Measurements from ENCODE around the gene MGAT1. TPM values are rescaled to one million over a fixed set of nuclear protein-coding genes. Genes with fewer than 3 reads are reported as not detected.
A peak's percentile ranks its signal among the peaks of the same experiment; 100 is the strongest.

MGAT1 gene
- total and polyA plus RNA-seq, 9 donors = 52.1 to 100 (median 82.4) TPM

DNA sequence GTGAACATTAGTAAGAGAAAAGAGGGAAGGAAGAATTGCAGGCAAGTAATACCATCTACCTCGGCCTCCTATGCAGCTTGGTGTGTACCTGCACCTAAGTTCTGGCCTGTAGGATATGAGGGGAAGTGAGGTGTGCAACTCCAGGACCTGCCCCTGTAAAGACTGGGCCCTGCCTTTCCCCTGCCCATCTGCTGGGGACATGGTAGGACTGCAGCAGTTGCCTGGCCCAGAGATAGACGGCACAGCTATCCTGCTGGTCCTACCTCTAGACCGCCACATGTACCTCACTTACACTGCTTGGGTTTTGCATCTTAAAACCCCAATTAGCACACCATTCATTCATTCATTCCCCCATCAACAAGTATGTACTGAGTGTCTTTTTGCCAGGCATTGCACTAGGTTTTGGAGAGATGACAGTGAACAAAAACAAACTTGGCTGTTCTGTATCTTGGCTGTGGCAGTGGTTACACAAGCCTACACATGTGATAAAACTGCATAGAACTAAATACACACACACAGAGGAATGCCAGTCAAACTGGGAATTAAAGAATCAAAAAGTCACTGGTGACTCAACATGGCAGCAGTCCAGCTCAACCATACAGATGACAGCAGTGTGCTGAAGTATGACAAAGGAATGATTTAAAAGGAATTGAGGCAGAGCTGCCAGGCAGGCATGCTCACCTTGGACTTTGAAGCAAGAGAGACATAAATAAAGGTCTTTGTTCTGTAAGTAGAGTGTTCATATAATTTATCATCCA, 23.3 kb upstream of the MGAT1 start:
- peak; percentile 16 for DNase-seq
- peaks cover 7% of the 10 kb centered on the region for H3K36me3 ChIP-seq (ENCODE audit: control insufficient read depth, insufficient read depth, low read length)
- H3K27ac ChIP-seq (ENCODE audit: low read length) = peak overlapping the region; percentile 70
- H3K4me3 ChIP-seq (ENCODE audit: low read length) = no peak overlapping the region
- WGBS (ENCODE audit: insufficient coverage) = 95% methylated on average over 2 of the region's 3 CpGs
- peaks cover 39% of the 10 kb centered on the region for H3K4me1 ChIP-seq (ENCODE audit: control insufficient read depth, insufficient read depth, low read length)
- peaks cover 12% of the 10 kb centered on the region for H3K9me3 ChIP-seq (replicated peaks; ENCODE audit: control insufficient read depth, low read depth, low read length)
- no peaks in the 10 kb centered on the region for H3K27me3 ChIP-seq (ENCODE audit: control insufficient read depth, insufficient read depth, low read length)

DNA sequence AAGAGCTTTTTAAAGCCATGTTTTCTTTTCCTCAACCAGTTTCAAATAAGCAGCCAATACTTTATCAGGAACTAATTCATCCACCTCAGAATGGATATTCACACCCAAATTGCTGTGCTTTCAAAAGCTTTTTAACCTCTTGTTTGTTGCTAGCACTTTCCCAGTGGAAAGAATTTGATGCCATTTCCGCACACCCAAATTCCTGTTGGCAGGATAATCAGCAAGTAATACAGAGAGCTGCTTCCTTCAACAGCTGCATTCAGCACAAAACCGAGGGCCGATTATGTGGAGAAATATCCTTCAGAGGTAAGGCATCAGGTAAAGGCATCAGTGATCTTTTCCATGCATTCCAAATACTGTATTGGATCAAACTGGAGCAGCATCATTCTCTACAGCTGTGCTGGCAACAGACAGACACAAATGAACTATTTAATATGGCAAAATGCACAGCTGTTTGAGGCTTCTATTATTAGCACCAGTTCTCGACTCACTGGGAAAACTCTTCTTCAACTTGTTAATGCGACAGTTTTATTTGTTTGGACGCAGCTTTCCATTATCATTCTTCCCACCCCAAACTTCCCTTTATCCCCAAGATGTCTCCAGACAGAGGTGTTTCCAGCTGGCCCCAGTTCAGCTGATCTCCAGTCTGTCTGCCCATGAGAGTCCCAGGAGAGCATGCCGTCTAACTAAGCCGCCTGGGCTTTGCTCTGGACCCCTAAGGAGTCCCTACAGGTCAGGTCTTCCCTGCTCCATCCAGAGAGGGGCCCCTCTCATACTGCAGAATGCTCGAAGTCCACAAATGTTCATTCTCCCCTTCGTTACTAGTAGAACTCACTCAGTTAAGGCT, 22.2 kb upstream of the MGAT1 start:
- H3K36me3 ChIP-seq (ENCODE audit: control insufficient read depth, insufficient read depth, low read length) = peaks cover 4% of the 10 kb centered on the region
- no peaks in the 10 kb centered on the region for H3K27me3 ChIP-seq (ENCODE audit: control insufficient read depth, insufficient read depth, low read length)
- peak; percentile 88 for DNase-seq
- no peak overlapping the region for H3K4me3 ChIP-seq (ENCODE audit: low read length)
- peaks cover 40% of the 10 kb centered on the region for H3K4me1 ChIP-seq (ENCODE audit: control insufficient read depth, insufficient read depth, low read length)
- 14% methylated on average over 7 of the region's 10 CpGs for WGBS (ENCODE audit: insufficient coverage)
- H3K9me3 ChIP-seq (replicated peaks; ENCODE audit: control insufficient read depth, low read depth, low read length) = peaks cover 9% of the 10 kb centered on the region
- peak overlapping the region; percentile 73 for H3K27ac ChIP-seq (ENCODE audit: low read length)

DNA sequence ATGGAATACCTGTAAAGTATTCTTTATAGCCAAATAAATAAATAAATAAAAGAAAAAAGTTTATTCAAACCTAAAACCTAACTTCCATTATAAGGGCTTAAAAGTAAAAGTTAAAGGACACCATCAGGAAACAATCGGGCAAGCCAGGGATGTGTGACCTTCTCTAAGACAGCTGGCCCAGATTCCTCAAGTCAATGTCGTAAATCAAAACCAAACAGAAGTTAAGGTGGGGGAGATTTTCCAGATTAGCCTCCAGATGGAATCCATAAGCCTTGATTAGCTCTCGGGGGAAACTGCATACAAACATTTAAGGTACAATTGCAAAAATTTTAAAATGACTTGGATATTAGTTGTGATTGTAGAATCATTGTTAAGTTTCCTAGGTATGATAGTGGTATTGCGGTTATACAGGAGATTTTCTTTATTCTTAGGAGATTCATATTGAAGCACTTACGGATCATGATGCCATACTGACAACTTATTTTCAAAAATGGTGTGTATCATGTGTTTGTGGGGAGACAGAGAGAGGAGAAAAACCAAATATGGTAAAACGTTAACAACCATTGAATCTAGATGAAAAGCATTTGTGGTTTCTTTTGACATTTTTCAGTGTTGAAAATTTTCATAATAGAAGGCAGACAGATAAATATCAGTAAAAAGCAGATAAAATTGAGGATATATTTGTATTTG, 21.5 kb upstream of the MGAT1 start:
- Histone ChIP-seq H3K4me1 (ENCODE audit: control insufficient read depth, insufficient read depth, low read length) (peaks cover 36% of the 10 kb centered on the region), H3K27ac (ENCODE audit: low read length) (peak overlapping the region; percentile 73), H3K36me3 (ENCODE audit: control insufficient read depth, insufficient read depth, low read length) (no peaks in the 10 kb centered on the region), H3K27me3 (ENCODE audit: control insufficient read depth, insufficient read depth, low read length) (no peaks in the 10 kb centered on the region), H3K9me3 (replicated peaks; ENCODE audit: control insufficient read depth, low read depth, low read length) (peaks cover 3% of the 10 kb centered on the region), H3K4me3 (ENCODE audit: low read length) (no peak overlapping the region)
- DNase-seq = peak; percentile 22
- WGBS (ENCODE audit: insufficient coverage) = 50% methylated on average over 1 of the region's 6 CpGs

DNA sequence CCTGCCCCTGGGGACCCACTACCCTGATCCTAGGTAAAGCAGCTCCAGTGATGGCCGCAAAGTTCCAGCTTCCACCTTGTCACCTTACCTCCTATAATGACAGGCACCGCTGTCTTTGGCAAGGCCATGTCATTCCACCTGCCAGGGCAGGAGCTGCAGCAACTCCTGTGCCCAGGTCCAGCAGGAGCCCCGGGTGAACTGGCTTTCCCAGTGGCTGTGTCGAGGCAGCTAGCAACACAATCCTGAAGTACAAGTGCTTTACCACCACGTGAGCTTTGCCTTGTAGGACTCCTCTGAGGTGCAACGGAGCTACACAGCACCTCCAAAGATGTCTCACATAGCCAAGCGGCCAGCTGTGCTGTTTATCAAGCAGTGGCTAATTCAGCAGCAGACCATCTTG, 20.7 kb upstream of the MGAT1 start:
- Histone ChIP-seq H3K27ac (ENCODE audit: low read length) (no peak overlapping the region), H3K27me3 (ENCODE audit: control insufficient read depth, insufficient read depth, low read length) (no peaks in the 10 kb centered on the region), H3K4me1 (ENCODE audit: control insufficient read depth, insufficient read depth, low read length) (peaks cover 40% of the 10 kb centered on the region), H3K4me3 (ENCODE audit: low read length) (no peak overlapping the region), H3K36me3 (ENCODE audit: control insufficient read depth, insufficient read depth, low read length) (no peaks in the 10 kb centered on the region), H3K9me3 (replicated peaks; ENCODE audit: control insufficient read depth, low read depth, low read length) (no peaks in the 10 kb centered on the region)
- 66% methylated on average over 7 of the region's 7 CpGs for WGBS (ENCODE audit: insufficient coverage)
- no peak for DNase-seq

DNA sequence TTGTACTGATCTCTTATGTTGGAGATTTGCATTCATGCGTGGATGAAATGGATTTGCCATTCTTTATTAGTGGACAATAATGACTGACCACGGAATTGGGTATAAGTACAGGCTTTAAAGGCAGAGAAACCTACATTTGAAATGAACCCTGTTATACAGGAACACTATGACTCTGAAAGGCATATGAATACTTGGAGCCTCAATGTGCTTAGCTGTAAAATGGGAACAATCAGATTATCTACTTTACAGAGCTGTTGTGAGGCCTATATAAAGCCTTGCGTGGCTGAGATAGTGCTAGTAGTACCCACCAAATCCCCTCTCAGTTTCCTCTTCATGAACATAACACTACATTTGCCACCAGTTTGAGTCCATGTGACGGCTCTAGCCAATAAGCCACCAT, 18.9 kb upstream of the MGAT1 start:
- no peaks in the 10 kb centered on the region for H3K36me3 ChIP-seq (ENCODE audit: control insufficient read depth, insufficient read depth, low read length)
- H3K4me1 ChIP-seq (ENCODE audit: control insufficient read depth, insufficient read depth, low read length) = peaks cover 56% of the 10 kb centered on the region
- peak overlapping the region; percentile 38 for H3K27ac ChIP-seq (ENCODE audit: low read length)
- no peaks in the 10 kb centered on the region for H3K27me3 ChIP-seq (ENCODE audit: control insufficient read depth, insufficient read depth, low read length)
- no peaks in the 10 kb centered on the region for H3K9me3 ChIP-seq (replicated peaks; ENCODE audit: control insufficient read depth, low read depth, low read length)
- DNase-seq = no peak
- H3K4me3 ChIP-seq (ENCODE audit: low read length) = no peak overlapping the region
- no CpG with 5 or more reads among the region's 4 CpGs for WGBS (ENCODE audit: insufficient coverage)

DNA sequence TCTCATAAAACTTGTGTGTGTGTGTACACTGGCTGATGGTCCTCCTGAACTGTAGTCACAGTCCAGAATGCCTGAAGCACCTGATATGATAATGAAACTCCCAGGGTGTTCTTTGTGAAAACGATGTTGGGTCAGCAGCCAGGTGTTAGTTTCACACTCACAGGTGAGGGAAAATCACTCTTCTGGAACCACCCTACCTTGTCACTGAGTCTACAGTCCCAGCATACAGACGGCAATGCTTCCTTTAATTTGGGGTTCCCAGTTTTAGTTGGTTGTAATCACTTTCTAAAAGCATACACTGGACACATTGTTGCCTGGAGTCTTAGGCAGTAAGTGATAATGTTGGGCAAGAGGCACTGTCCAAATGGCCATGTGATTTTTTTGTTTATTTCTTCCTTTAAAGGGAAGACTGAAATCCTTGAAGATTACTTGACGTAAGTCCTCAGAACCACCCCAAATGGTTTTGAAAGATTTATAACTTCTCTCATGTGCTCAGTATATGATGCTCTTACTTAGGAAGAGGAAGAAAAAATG, 18.2 kb upstream of the MGAT1 start:
- H3K36me3 ChIP-seq (ENCODE audit: control insufficient read depth, insufficient read depth, low read length) = no peaks in the 10 kb centered on the region
- DNase-seq = peak; percentile 59
- no peak overlapping the region for H3K4me3 ChIP-seq (ENCODE audit: low read length)
- H3K9me3 ChIP-seq (replicated peaks; ENCODE audit: control insufficient read depth, low read depth, low read length) = no peaks in the 10 kb centered on the region
- H3K4me1 ChIP-seq (ENCODE audit: control insufficient read depth, insufficient read depth, low read length) = peaks cover 54% of the 10 kb centered on the region
- no CpG with 5 or more reads among the region's 3 CpGs for WGBS (ENCODE audit: insufficient coverage)
- peak overlapping the region; percentile 69 for H3K27ac ChIP-seq (ENCODE audit: low read length)
- no peaks in the 10 kb centered on the region for H3K27me3 ChIP-seq (ENCODE audit: control insufficient read depth, insufficient read depth, low read length)

DNA sequence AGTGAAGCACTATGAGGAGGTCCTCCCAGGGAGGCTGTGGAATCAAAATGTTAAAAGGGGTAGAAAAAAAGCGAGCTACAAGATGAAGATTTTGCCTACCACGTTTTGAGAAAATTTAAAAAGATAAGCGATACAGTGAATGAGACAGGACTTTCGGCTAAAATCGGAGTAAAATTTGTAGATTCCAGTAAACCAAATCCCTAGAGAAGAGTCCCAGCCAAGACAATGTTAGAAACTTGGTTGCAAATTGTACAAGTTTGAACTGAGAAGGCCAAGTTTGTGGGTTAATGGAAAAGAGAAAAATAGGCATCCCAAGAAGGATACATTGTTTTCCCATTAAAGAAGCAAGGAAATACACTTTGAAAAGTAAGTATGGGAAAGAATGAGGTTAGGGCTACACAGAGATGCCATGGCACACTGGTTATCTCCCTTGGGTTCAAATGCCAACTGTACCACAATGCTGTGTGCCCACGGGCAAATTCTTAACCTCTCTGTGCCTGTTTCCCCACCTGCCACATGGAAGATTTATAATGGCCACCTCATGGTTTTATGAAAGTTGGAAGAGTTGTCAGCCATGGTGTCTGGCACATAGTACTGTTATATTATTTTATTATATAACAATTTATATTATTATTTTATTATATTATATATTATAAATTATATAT, 16.2 kb upstream of the MGAT1 start:
- H3K4me1 ChIP-seq (ENCODE audit: control insufficient read depth, insufficient read depth, low read length) = peaks cover 48% of the 10 kb centered on the region
- H3K27ac ChIP-seq (ENCODE audit: low read length) = peak overlapping the region; percentile 57

DNA sequence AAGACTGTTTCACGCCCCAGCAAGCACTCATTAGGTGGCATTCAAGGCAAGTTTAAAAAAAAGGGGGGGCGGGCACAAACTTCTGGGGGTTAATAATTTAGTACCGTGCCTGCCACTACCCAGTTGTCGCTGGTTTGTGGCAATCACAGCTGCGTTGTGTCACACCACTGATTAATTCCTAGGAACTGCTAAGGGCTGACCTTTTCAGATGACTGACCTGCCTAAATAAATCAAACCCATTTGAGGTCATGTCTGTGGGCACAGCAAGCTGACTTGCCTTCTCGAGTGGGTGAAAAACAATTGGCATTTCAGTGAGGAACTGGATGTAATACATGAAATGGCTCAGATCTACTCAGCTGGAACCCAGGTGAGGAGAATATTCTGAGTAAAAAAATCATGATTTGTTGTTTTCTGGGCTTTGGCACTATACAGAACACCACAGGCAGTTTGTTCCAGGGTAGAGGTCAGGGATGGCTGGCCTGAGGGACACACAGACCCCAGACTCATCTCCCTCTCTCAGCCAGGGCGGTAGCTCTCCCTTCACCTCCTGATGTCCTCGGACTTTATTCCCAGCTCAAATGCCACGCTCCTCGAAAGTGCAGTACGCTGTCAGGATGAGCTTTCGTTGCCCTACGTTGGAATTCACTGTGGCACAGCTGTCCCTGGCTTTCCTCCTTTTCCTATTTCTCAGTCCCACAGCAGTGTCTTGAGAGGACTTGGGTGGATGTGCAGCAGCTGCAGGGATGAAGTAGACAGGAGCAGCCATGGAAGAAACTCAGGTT, 15.5 kb upstream of the MGAT1 start:
- no peaks in the 10 kb centered on the region for H3K9me3 ChIP-seq (replicated peaks; ENCODE audit: control insufficient read depth, low read depth, low read length)
- peak overlapping the region; percentile 88 for H3K27ac ChIP-seq (ENCODE audit: low read length)
- 40% methylated on average over 4 of the region's 13 CpGs for WGBS (ENCODE audit: insufficient coverage)
- no peak overlapping the region for H3K4me3 ChIP-seq (ENCODE audit: low read length)
- peaks cover 41% of the 10 kb centered on the region for H3K4me1 ChIP-seq (ENCODE audit: control insufficient read depth, insufficient read depth, low read length)
- H3K27me3 ChIP-seq (ENCODE audit: control insufficient read depth, insufficient read depth, low read length) = no peaks in the 10 kb centered on the region
- DNase-seq = no peak
- H3K36me3 ChIP-seq (ENCODE audit: control insufficient read depth, insufficient read depth, low read length) = no peaks in the 10 kb centered on the region

More for the DNA sequence above, 16.2 kb upstream of the MGAT1 start:
- Histone ChIP-seq H3K36me3 (ENCODE audit: control insufficient read depth, insufficient read depth, low read length) (no peaks in the 10 kb centered on the region), H3K9me3 (replicated peaks; ENCODE audit: control insufficient read depth, low read depth, low read length) (no peaks in the 10 kb centered on the region), H3K4me3 (ENCODE audit: low read length) (no peak overlapping the region), H3K27me3 (ENCODE audit: control insufficient read depth, insufficient read depth, low read length) (no peaks in the 10 kb centered on the region)
- 36% methylated on average over 2 of the region's 6 CpGs for WGBS (ENCODE audit: insufficient coverage)
- peak; percentile 85 for DNase-seq
